Breast epithelium (tissue), 3 donors: ENCODE results near the gene UBE3B.

Experiments used
- CTCF ChIP-seq, 3 donors: fragments of 450-650 bp; IDR thresholded peaks; one replicate each; pipeline ENCODE4 v1.5.1; 2016 to 2017; ENCODE audit warnings: antibody characterized with exemption in 3 of 3, mild to moderate bottlenecking in 3 of 3, moderate library complexity in 3 of 3
- POLR2A ChIP-seq: fragments of 450-650 bp; IDR thresholded peaks from one replicate; pipeline ENCODE4 v1.6.1; 2016; ENCODE audit warnings: antibody characterized with exemption, mild to moderate bottlenecking, moderate library complexity
- POLR2AphosphoS5 ChIP-seq, 3 donors: sonication (generic); formaldehyde crosslinking; IDR thresholded peaks; one replicate each; pipeline ENCODE4 v1.6.1; 2017; ENCODE audit warnings: antibody characterized with exemption in 3 of 3

- TF ChIP-seq POLR2AphosphoS5 (IDR thresholded peaks at IDR 0.05) (no peak), POLR2A (no peak), CTCF (IDR thresholded peaks at IDR 0.05) (no peak)
Measured at GRCh38 chr12:109482491-109482890, 5.1 kb downstream of the UBE3B start.
